Hepatocyte (in vitro differentiated cells): Measurements from ENCODE around the gene STK24.

Source experiments
- EZH2phosphoT487 ChIP-seq: fragments of 200-600 bp; sonication (generic); IDR thresholded peaks from one replicate; pipeline ENCODE4 v1.6.1; 2018; ENCODE audit warnings: antibody characterized with exemption, mild to moderate bottlenecking, low read depth, moderate library complexity; ENCODE audit not compliant: unreplicated experiment, severe bottlenecking
- TF ChIP-seq, protein P1 (sequence below): fragments of 200-600 bp; sonication (generic); IDR thresholded peaks from 2 replicates; pipeline ENCODE4 v1.5.1; 2016; ENCODE audit warnings: antibody characterized with exemption, mild to moderate bottlenecking; ENCODE audit not compliant: poor library complexity

DNA sequence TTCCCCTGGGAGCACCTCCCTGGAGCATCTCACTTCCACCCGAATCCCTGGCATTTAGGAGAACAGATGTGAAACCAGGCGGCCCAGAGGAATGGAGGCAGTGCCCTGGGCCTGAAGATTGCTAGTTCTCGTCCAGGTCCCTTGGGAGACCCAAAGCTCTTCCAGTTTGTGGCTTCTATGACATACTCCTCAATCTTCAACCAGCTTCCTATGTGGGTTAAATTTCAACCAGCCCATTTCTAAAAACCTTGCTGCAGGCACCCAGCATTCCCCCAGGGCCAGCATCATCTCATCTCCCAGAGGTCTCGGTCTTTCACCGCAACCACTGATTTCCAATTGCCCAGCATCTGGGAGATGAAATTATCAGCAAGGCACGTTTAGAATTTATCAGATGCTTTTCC is 46.0 kb upstream of the STK24 start:
- TF ChIP-seq, protein P1, sequence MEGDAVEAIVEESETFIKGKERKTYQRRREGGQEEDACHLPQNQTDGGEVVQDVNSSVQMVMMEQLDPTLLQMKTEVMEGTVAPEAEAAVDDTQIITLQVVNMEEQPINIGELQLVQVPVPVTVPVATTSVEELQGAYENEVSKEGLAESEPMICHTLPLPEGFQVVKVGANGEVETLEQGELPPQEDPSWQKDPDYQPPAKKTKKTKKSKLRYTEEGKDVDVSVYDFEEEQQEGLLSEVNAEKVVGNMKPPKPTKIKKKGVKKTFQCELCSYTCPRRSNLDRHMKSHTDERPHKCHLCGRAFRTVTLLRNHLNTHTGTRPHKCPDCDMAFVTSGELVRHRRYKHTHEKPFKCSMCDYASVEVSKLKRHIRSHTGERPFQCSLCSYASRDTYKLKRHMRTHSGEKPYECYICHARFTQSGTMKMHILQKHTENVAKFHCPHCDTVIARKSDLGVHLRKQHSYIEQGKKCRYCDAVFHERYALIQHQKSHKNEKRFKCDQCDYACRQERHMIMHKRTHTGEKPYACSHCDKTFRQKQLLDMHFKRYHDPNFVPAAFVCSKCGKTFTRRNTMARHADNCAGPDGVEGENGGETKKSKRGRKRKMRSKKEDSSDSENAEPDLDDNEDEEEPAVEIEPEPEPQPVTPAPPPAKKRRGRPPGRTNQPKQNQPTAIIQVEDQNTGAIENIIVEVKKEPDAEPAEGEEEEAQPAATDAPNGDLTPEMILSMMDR, result no peak
- TF ChIP-seq EZH2phosphoT487, result no peak
